ENCODE results near the gene MAP2K5.

The MAP2K5 gene

GRCh38 chr15:67770358-67770628, 227.8 kb downstream of the MAP2K5 start:
- H2AFZ ChIP-seq (ENCODE audit: low read length): no peak overlapping the region
- TF ChIP-seq EZH2phosphoT487 (IDR thresholded peaks at IDR 0.05; ENCODE audit: borderline replicate concordance): no peak
- TF ChIP-seq, protein P1, sequence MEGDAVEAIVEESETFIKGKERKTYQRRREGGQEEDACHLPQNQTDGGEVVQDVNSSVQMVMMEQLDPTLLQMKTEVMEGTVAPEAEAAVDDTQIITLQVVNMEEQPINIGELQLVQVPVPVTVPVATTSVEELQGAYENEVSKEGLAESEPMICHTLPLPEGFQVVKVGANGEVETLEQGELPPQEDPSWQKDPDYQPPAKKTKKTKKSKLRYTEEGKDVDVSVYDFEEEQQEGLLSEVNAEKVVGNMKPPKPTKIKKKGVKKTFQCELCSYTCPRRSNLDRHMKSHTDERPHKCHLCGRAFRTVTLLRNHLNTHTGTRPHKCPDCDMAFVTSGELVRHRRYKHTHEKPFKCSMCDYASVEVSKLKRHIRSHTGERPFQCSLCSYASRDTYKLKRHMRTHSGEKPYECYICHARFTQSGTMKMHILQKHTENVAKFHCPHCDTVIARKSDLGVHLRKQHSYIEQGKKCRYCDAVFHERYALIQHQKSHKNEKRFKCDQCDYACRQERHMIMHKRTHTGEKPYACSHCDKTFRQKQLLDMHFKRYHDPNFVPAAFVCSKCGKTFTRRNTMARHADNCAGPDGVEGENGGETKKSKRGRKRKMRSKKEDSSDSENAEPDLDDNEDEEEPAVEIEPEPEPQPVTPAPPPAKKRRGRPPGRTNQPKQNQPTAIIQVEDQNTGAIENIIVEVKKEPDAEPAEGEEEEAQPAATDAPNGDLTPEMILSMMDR (conservative IDR thresholded peaks at IDR 0.05; ENCODE audit: low read length): no peak
- H3K9ac ChIP-seq (ENCODE audit: low read depth, low read length, poor library complexity, severe bottlenecking): peak overlapping the region; percentile 66
- no peaks in the 10 kb centered on the region for H3K9me3 ChIP-seq (ENCODE audit: insufficient read depth, low read depth, low read length)
- H3K4me1 ChIP-seq (ENCODE audit: insufficient read depth, low read length, poor library complexity, severe bottlenecking): peaks cover 57% of the 10 kb centered on the region
- H3K4me3 ChIP-seq (ENCODE audit: low read length, poor library complexity, severe bottlenecking): no peak overlapping the region
- H3K9me2 ChIP-seq (replicated peaks; ENCODE audit: low read depth, low read length): no peaks in the 10 kb centered on the region
- no peaks in the 10 kb centered on the region for H3K79me2 ChIP-seq (ENCODE audit: insufficient read depth, low read length)
- no peaks in the 10 kb centered on the region; the same call in 1 of the 2 replicates for H3K36me3 ChIP-seq (ENCODE audit: insufficient read depth, low read length)
- H4K20me1 ChIP-seq (ENCODE audit: insufficient read depth, low read length, poor library complexity, severe bottlenecking): no peaks in the 10 kb centered on the region
- peaks cover 12% of the 10 kb centered on the region; the same call in 1 of the 2 replicates for H3F3A ChIP-seq (ENCODE audit: low read depth)
- no peaks in the 10 kb centered on the region for H3K27me3 ChIP-seq (ENCODE audit: insufficient read depth, low read length, poor library complexity, severe bottlenecking)
- H3K4me2 ChIP-seq (ENCODE audit: low read depth, low read length, poor library complexity, severe bottlenecking): no peak overlapping the region

GRCh38 chr15:67771189-67771800, 228.8 kb downstream of the MAP2K5 start:
- H3K9me3 ChIP-seq (ENCODE audit: insufficient read depth, low read depth, low read length): no peaks in the 10 kb centered on the region
- peaks cover 54% of the 10 kb centered on the region for H3K4me1 ChIP-seq (ENCODE audit: insufficient read depth, low read length, poor library complexity, severe bottlenecking)
- no peak overlapping the region for H3K4me2 ChIP-seq (ENCODE audit: low read depth, low read length, poor library complexity, severe bottlenecking)
- no peaks in the 10 kb centered on the region for H3K27me3 ChIP-seq (ENCODE audit: insufficient read depth, low read length, poor library complexity, severe bottlenecking)
- H3K4me3 ChIP-seq (ENCODE audit: low read length, poor library complexity, severe bottlenecking): no peak overlapping the region
- no peaks in the 10 kb centered on the region for H4K20me1 ChIP-seq (ENCODE audit: insufficient read depth, low read length, poor library complexity, severe bottlenecking)
- no peaks in the 10 kb centered on the region for H3K9me2 ChIP-seq (replicated peaks; ENCODE audit: low read depth, low read length)
- H3K9ac ChIP-seq (ENCODE audit: low read depth, low read length, poor library complexity, severe bottlenecking): no peak overlapping the region
- peaks cover 12% of the 10 kb centered on the region; the same call in 1 of the 2 replicates for H3F3A ChIP-seq (ENCODE audit: low read depth)
- no peak for TF ChIP-seq EZH2phosphoT487 (IDR thresholded peaks at IDR 0.05; ENCODE audit: borderline replicate concordance)
- TF ChIP-seq, protein P1 (conservative IDR thresholded peaks at IDR 0.05; ENCODE audit: low read length): no peak
- H2AFZ ChIP-seq (ENCODE audit: low read length): no peak overlapping the region
- no peaks in the 10 kb centered on the region for H3K79me2 ChIP-seq (ENCODE audit: insufficient read depth, low read length)
- H3K36me3 ChIP-seq (ENCODE audit: insufficient read depth, low read length): no peaks in the 10 kb centered on the region; the same call in 1 of the 2 replicates

GRCh38 chr15:67774626-67775025, 232.1 kb downstream of the MAP2K5 start:
- Histone ChIP-seq H3K4me3 (ENCODE audit: low read length, poor library complexity, severe bottlenecking) (no peak overlapping the region), H3F3A (ENCODE audit: low read depth) (no peaks in the 10 kb centered on the region), H3K36me3 (ENCODE audit: insufficient read depth, low read length) (no peaks in the 10 kb centered on the region; the same call in 1 of the 2 replicates), H4K20me1 (ENCODE audit: insufficient read depth, low read length, poor library complexity, severe bottlenecking) (no peaks in the 10 kb centered on the region), H2AFZ (ENCODE audit: low read length) (no peak overlapping the region), H3K9me2 (replicated peaks; ENCODE audit: low read depth, low read length) (no peaks in the 10 kb centered on the region), H3K4me1 (ENCODE audit: insufficient read depth, low read length, poor library complexity, severe bottlenecking) (peaks cover 42% of the 10 kb centered on the region), H3K79me2 (ENCODE audit: insufficient read depth, low read length) (no peaks in the 10 kb centered on the region), H3K9me3 (ENCODE audit: insufficient read depth, low read depth, low read length) (no peaks in the 10 kb centered on the region), H3K27me3 (ENCODE audit: insufficient read depth, low read length, poor library complexity, severe bottlenecking) (no peaks in the 10 kb centered on the region), H3K4me2 (ENCODE audit: low read depth, low read length, poor library complexity, severe bottlenecking) (no peak overlapping the region), H3K9ac (ENCODE audit: low read depth, low read length, poor library complexity, severe bottlenecking) (no peak overlapping the region)
- no peak for TF ChIP-seq EZH2phosphoT487 (IDR thresholded peaks at IDR 0.05; ENCODE audit: borderline replicate concordance)
- TF ChIP-seq, protein P1 (conservative IDR thresholded peaks at IDR 0.05; ENCODE audit: low read length): no peak
